HG03457 (cell line): ENCODE data around the gene TIMP1.

Experiments
- ATAC-seq: cut with Tn5 transposase; IDR thresholded peaks from one replicate; pipeline ENCODE4 v1.9.1; 2021; ENCODE audit warnings: moderate number of reproducible peaks; ENCODE audit not compliant: unreplicated experiment

TIMP1 gene

GRCh38 chrX:47633689-47634590 lies 51.7 kb downstream of the TIMP1 start:
- ATAC-seq, result no peak

GRCh38 chrX:47634871-47635575 lies 52.8 kb downstream of the TIMP1 start:
- no peak for ATAC-seq
